Gastrocnemius medialis (tissue), 4 donors: ENCODE results near the gene N4BP2L2. TPM values are rescaled to one million over a fixed set of nuclear protein-coding genes. Genes with fewer than 3 reads are reported as not detected.

Source experiments
- ATAC-seq, 2 donors: fragments of 150-250 bp; one replicate each; pipeline ENCODE4 v1.9.1; 2016
- DNase-seq, 2 donors: peaks; one replicate each; pipeline ENCODE4 v3.0.0-alpha.2; 2019
- H3K27ac ChIP-seq, 4 donors: fragments of 200-600 bp; sonication (generic); 1 replicate in 1 of 4; 2 replicates in 3 of 4; pipeline ENCODE4 v1.5.1; 2016 to 2018; ENCODE audit warnings: mild to moderate bottlenecking in 2 of 4, moderate library complexity in 1 of 4
- H3K27me3 ChIP-seq, 3 donors: fragments of 200-600 bp; sonication (generic) in 2 of 3; 1 replicate in 1 of 3; 2 replicates in 2 of 3; pipeline versions ENCODE4 v1.5.1 to v1.6.0; 2016 to 2019; ENCODE audit warnings: mild to moderate bottlenecking in 1 of 3, moderate library complexity in 1 of 3
- H3K36me3 ChIP-seq, 2 donors: fragments of 200-600 bp; sonication (generic) in 1 of 2; one replicate each; pipeline ENCODE4 v1.5.1; 2017 to 2018
- H3K4me1 ChIP-seq, 2 donors: fragments of 200-600 bp; sonication (generic) in 1 of 2; one replicate each; pipeline ENCODE4 v1.5.1; 2016 to 2017; ENCODE audit warnings: mild to moderate bottlenecking in 2 of 2
- H3K4me3 ChIP-seq, 4 donors: fragments of 200-600 bp; sonication (generic) in 3 of 4; 1 replicate in 1 of 4; 2 replicates in 3 of 4; pipeline ENCODE4 v1.5.1; 2016 to 2019; ENCODE audit warnings: mild to moderate bottlenecking in 2 of 4
- H3K9me3 ChIP-seq, 3 donors: fragments of 200-600 bp; sonication (generic) in 2 of 3; 1 replicate in 1 of 3; 2 replicates in 2 of 3; pipeline ENCODE4 v1.5.1; 2016 to 2019
- CTCF ChIP-seq, 5 experiments: fragments of 450-650 bp in 3 of 5; fragments of 200-600 bp in 2 of 5; sonication (generic) in 2 of 5; IDR thresholded peaks in 4 of 5; conservative IDR thresholded peaks in 1 of 5; 1 replicate in 4 of 5; 2 replicates in 1 of 5; pipeline ENCODE4 v1.5.1; 2016 to 2019; ENCODE audit warnings: antibody characterized with exemption in 5 of 5, mild to moderate bottlenecking in 3 of 5, moderate library complexity in 3 of 5
- POLR2A ChIP-seq, 2 donors: fragments of 450-650 bp; IDR thresholded peaks; one replicate each; pipeline ENCODE4 v1.6.1; 2017; ENCODE audit warnings: antibody characterized with exemption in 2 of 2, mild to moderate bottlenecking in 2 of 2, moderate library complexity in 2 of 2
- in situ Hi-C, 4 donors: fragments of 200-750 bp; cut with MboI; loops; one replicate each; pipeline versions ENCODE4 v1.15.0 to v1.8.0; 2017; ENCODE audit warnings: low sequenced_read_pairs in 4 of 4
- intact Hi-C: fragments of 100-400 bp; cut with DNase I; formaldehyde crosslinking; loops from one replicate; pipeline ENCODE4 v1.15.1; 2023; ENCODE audit warnings: low total_unique reads
- total RNA-seq, 4 donors: library from RNA; depleted of rRNA; stranded (reverse); fragments of >200 nt; gene quantifications; one replicate each; pipeline versions ENCODE4 v1.1.0 to v1.2.3, GENCODE V29; 2016

Gene N4BP2L2
- total RNA-seq, 4 donors from 2014 or later = 52.2 to 370 (median 176) TPM

DNA sequence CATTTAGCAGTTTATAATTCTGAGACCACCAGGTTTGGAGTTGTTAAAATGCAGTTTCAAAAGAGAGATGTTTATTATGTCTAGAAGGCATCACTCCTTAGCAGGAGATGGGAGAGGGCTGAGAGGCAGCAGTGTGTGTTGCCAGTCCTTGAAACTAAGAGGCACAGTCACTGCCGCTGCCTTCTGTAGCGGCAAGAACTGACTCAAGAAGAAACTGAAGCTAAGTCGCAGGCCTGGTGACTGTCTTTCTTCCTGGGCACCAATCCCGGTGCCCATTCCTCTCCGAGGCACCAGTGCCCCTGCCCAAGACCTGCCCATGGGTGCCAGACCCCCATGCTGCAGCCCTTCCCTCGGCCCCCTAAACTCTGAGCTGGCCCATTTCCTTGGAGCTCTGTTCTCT, 130.7 kb downstream of the N4BP2L2 start:
- in situ Hi-C loops = no loop called here
- Histone ChIP-seq H3K9me3 (no peaks in the 10 kb centered on the region), H3K4me3 (no peak overlapping the region), H3K27me3 (no peaks in the 10 kb centered on the region), H3K4me1 (no peaks in the 10 kb centered on the region), H3K27ac (no peak overlapping the region), H3K36me3 (peaks cover 0 to 14% of the 10 kb centered on the region in 2 donors)
- DNase-seq (no peak), ATAC-seq (no peak)
- intact Hi-C loops = no loop called here
- TF ChIP-seq CTCF (IDR thresholded peaks at IDR 0.05 in 4 of 5, conservative IDR thresholded peaks at IDR 0.05 in 1 of 5) = no peak
- TF ChIP-seq POLR2A (IDR thresholded peaks at IDR 0.05) = no peak

DNA sequence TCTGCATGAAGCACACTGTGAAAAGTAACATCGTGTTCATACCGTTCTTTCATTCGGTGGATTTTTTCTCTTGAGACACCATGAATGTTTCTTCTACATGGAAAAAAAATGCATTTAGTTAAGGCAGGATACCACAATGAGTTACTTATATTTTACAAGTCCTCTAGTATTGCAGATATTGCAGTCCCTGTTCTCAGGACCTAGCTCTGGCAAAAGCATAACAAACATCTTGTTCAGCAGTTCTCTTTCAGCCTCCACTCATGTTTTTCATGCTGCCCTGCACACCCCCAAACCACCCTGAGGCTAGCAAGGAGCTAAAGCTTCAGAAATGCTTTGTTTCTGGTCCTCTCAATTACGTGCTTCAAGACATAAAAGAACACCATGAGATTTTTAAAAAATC, 135.5 kb downstream of the N4BP2L2 start:
- intact Hi-C loops = no loop called here
- TF ChIP-seq CTCF (IDR thresholded peaks at IDR 0.05 in 4 of 5, conservative IDR thresholded peaks at IDR 0.05 in 1 of 5) (no peak), POLR2A (IDR thresholded peaks at IDR 0.05) (no peak)
- H3K27ac ChIP-seq = no peak overlapping the region
- peaks cover 0 to 25% of the 10 kb centered on the region in 2 donors for H3K36me3 ChIP-seq
- no peaks in the 10 kb centered on the region for H3K27me3 ChIP-seq
- DNase-seq = no peak
- H3K9me3 ChIP-seq = no peaks in the 10 kb centered on the region
- in situ Hi-C loops = no loop called here
- H3K4me3 ChIP-seq = no peak overlapping the region
- H3K4me1 ChIP-seq = no peaks in the 10 kb centered on the region
- no peak for ATAC-seq

DNA sequence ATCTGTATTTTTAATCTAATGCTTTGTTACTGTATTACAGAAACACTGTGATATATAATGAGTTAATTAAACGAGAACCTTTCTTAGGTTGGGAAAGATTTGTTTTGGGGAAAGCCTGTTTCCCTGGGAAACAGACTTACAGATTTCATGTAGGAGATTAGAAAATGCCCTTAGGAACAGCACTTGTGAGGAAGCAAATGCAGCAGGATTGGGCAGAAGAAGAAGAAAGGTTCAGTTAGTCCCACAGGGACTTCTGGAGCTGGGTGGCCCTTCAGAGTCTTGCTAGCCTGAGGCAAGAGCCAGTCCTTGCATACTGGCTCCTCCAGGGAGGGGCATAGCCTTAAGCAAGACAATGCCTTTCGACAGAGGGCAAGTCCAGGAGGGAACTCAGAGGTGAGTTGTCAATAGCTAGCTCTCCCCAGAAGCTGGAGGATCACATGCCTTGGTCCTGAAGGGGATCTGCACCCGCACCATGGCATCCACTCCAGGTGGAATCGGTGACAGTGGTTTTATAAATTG, 147.4 kb downstream of the N4BP2L2 start:
- in situ Hi-C loops = no loop called here
- ATAC-seq = no peak
- no peaks in the 10 kb centered on the region for H3K9me3 ChIP-seq
- no peak overlapping the region for H3K27ac ChIP-seq
- TF ChIP-seq CTCF (IDR thresholded peaks at IDR 0.05 in 4 of 5, conservative IDR thresholded peaks at IDR 0.05 in 1 of 5) (no peak), POLR2A (IDR thresholded peaks at IDR 0.05) (no peak)
- no peaks in the 10 kb centered on the region for H3K4me1 ChIP-seq
- no peak for DNase-seq
- intact Hi-C loops = no loop called here
- no peak overlapping the region for H3K4me3 ChIP-seq
- no peaks in the 10 kb centered on the region for H3K36me3 ChIP-seq
- no peaks in the 10 kb centered on the region for H3K27me3 ChIP-seq

- Histone ChIP-seq H3K4me3 (no peak overlapping the region), H3K4me1 (no peaks in the 10 kb centered on the region), H3K27ac (no peak overlapping the region), H3K36me3 (no peaks in the 10 kb centered on the region), H3K9me3 (no peaks in the 10 kb centered on the region), H3K27me3 (no peaks in the 10 kb centered on the region)
- TF ChIP-seq CTCF (IDR thresholded peaks at IDR 0.05 in 4 of 5, conservative IDR thresholded peaks at IDR 0.05 in 1 of 5) (no peak), POLR2A (IDR thresholded peaks at IDR 0.05) (no peak)
- in situ Hi-C loops (no loop called here), intact Hi-C loops (no loop called here)
- ATAC-seq (no peak), DNase-seq (no peak)
These were observed 148.1 kb downstream of the N4BP2L2 start for GRCh38 chr13:32390484-32390883.

GRCh38 chr13:32390048-32390447, 148.5 kb downstream of the N4BP2L2 start:
- DNase-seq = no peak
- intact Hi-C loops = no loop called here
- TF ChIP-seq CTCF (IDR thresholded peaks at IDR 0.05 in 4 of 5, conservative IDR thresholded peaks at IDR 0.05 in 1 of 5) (no peak), POLR2A (IDR thresholded peaks at IDR 0.05) (no peak)
- Histone ChIP-seq H3K4me1 (no peaks in the 10 kb centered on the region), H3K27ac (no peak overlapping the region), H3K4me3 (no peak overlapping the region), H3K9me3 (no peaks in the 10 kb centered on the region), H3K36me3 (no peaks in the 10 kb centered on the region), H3K27me3 (no peaks in the 10 kb centered on the region)
- in situ Hi-C loops = no loop called here
- ATAC-seq = no peak
